Hepatic stellate cell (primary cell): ENCODE measurements around the gene NR1D2.

Experiments used
- DNase-seq: peaks from one replicate; pipeline ENCODE4 v3.0.0; 2011; ENCODE audit warnings: low spot score

NR1D2 gene

DNA sequence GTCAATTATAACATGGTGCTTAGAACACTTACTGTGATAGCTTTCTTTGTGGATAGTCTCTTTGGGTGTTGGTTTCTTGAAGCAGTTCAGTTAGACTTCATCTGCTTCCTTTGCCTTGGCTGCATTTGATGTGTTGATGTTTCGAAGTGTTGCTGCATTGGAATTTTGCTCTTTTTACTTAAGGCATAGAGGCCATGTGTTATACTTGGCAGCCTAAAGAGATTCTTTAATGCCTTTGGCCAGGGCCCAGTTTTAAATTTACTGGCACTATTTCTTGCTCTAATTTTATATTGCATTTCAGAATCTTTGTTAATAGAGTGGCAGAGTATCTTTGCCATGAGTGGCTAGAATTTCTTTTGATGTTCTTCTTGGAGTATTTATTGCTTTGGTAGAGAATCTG, 21.2 kb downstream of the NR1D2 start:
- DNase-seq: no peak

GRCh38 chr3:23968463-23969184, 23.5 kb downstream of the NR1D2 start:
- no peak for DNase-seq

GRCh38 chr3:23969393-23969792, 24.3 kb downstream of the NR1D2 start:
- no peak for DNase-seq

GRCh38 chr3:23971684-23972083, 26.6 kb downstream of the NR1D2 start:
- DNase-seq: no peak

DNA sequence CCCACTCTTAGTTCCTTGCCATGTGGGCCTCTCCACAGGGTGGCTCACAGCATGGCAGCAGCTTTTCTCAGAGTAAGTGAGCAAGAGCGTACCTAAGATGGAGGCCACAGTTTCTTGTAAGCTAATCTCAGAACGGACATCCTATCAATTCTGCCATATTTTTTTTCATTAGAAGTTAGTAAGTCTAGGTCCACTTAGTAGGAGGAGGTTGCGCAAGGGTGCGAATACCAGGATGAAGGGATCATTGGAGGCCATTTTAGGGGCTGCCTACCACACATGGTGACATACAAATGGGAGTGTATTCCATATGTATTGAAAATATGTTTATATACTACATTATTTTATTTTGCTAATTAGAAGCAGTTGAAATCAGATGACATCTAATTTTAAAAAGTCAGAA, 31.5 kb downstream of the NR1D2 start:
- DNase-seq: no peak

DNA sequence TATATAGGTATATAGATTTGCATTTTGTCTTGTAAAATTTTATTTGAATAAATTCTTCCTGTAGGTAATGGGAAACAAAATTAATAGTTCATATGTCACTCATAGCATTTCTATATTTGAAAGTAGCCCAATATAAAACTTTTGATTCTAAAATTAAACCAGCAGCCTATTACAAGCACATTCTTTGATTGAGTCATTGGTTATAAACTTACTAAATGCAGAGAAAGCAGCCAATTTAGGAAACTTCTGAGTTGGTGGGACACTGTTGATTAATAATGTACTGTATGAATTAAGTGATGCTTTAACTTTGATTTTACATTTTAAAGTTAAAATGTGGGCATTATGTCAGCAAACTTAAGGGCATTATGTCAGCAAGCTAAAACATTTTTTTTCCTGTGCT, 34.5 kb downstream of the NR1D2 start:
- peak; percentile 15 for DNase-seq

DNA sequence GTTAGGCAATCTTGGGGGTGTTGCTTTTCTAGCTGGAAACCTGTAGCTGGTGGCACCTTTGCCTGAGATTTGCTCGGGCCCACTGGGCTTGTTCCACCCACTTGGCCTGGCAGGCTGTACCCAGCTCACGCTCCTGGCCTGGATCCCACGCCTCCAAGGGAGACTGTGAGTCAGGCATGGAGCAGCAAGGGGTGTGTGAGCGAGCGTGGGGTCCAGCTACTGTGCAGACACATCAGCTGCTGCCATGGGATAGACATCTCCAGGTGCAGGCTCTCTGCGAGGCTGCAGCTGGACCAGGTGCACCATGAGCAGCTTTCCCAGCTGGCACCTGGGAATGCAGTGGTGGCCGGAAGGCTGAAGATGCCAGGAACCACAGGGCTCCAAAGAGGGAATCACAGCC, 36.0 kb downstream of the NR1D2 start:
- DNase-seq: no peak

DNA sequence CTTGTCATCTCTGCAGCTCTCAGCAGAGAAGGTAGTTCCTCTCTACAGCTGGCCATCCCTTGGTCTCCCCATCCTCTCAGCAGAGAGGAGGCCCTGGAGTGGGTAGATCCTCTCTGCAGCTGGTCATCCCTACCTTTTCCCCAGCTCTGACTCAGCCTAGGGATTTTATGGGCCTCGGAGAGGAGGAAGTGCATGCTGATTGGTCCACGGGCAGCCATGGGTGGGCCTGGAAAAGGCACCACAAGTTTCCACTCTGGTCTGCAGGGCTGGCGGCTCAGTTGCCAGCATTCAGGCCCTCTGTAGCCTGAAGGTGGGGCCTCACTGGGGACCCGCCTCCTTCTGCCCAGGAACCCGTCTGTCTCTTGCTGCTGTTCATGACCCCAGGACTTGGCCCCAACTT, 36.9 kb downstream of the NR1D2 start:
- no peak for DNase-seq

DNA sequence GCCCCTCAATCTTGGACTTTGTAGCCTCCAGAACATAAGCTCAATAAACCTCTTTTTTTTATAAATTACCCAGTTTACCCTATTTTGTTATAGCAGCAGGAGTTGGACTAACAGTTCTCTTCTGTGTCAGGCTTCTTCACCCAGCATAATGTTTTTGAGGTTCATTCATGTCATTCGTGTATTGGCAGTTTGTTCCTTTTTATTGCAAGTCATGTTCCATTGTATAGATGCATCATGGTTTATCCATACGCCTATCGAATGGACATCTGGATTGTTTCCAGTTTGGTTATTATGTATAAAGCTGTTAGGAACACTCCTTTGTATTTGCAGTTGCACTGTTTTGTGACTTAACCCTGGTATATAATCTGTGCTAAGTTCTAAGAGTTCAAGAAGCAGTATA, 39.8 kb downstream of the NR1D2 start:
- no peak for DNase-seq

- DNase-seq: no peak
Observed at GRCh38 chr3:23985747-23986544, 40.9 kb downstream of the NR1D2 start.

- DNase-seq: no peak
Observed at GRCh38 chr3:23987356-23987755, 42.3 kb downstream of the NR1D2 start.

DNA sequence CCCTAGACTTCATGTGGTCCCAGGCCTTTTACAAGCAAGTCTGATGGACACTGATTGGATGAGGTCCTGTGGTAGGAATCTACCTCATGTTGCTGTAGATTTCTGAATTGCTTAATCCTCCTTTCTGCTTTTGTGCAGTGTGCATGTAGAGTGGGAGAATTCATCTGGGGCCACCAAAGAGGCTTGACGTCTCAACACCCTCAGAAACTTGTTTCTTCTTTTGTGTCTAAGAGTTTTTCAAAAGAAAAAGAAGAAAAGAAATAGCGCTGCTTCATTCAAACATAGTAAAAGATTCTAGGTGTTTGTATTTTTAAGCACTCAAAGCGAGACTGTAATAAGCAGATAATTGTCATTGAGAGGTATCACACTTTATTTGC, 46.2 kb downstream of the NR1D2 start:
- no peak for DNase-seq

- DNase-seq: peak; percentile 17
Observed at GRCh38 chr3:23991683-23992628, 46.9 kb downstream of the NR1D2 start.

DNA sequence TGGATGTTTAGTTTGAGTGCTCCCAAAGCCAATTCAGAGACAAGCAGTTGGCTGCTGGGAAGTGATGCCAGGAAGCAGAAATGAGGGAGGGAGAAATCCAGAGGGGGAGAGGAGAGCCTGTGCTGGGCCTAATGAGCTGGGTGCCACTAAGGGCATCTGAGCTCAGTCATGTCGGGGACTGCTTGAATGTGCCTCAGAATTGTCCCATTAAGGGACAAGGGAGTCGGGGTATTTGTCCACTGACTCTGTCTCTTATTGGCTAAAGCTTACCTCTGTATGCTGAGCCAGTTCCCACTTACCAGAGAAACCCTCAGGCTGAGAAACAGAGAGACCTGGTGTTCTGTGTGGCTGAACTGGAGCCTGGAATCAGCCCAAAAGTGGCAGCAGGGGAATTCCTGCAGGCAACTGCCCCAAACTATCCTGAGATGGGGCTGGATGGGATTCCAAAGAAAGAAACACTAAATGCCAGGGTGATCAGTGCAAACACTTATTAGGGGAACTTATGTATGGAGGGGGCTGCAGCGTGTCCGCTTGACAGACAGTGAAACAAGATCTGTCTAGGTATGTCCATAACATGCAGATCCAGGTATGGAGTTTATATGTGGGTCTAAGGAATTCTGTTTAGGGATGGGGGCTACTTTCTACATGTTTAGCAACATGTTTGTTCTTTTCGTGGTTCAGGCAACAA, 48.6 kb downstream of the NR1D2 start:
- no peak for DNase-seq

GRCh38 chr3:23994244-23994569, 49.1 kb downstream of the NR1D2 start:
- no peak for DNase-seq

GRCh38 chr3:23995219-23995618, 50.1 kb downstream of the NR1D2 start:
- no peak for DNase-seq

DNA sequence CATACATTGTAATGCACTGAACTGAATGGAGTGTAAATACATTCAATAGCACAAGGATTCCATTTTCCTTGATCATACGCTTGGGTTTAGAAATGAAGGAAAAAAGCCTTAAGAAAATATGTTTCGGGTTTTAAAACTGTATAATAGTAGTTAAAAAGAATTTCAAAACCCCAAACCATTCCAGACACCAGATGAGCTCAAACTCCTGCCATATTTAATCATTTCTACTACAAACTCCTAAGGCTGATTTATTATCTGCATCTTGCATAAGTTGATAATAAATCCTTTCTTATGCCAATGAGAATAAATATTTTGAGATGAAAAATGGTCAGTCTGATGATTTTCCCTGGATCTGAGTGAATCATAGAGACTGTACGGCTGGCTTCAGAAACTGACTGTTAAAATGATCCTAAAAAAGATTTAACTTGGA, 51.0 kb downstream of the NR1D2 start:
- no peak for DNase-seq

- peak; percentile 29 for DNase-seq
Observed at GRCh38 chr3:23999012-23999641, 54.0 kb downstream of the NR1D2 start.

DNA sequence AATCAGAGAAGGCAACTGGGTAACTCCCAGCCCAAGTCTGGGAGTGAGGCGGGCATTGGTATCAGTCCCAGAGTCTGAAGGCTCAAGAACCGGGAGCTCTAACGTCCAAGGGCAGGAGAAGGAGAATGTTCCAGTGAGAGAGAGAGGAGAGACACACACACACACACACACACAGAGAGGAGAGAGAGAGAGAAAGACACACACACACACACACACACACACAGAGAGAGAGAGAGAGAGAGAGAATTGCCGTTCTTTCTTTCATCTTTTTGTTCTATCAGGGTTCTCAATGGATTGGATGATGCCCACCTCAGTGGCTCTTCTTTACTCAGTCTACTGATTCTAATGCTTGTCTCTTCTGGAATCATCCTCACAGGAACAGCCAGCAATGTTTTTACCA, 57.0 kb downstream of the NR1D2 start:
- no peak for DNase-seq

DNA sequence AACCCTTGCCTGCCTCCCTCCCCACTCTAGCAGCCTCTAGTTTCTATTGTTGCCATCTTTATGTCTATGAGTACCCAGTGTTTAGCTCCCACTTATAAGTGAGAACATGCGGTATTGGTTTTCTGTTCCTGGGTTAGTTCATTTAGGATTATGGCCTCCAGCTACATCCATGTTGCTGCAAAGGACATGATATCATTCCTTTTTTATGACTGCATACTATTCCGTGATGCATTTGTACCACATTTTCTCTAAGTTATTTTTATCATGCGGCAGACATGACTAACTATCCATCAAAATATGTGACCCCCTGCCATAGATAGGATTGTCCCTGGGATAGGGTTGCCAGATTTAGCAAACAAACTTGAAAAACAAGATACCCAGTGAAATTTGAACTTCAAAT, 58.4 kb downstream of the NR1D2 start:
- DNase-seq: no peak

DNA sequence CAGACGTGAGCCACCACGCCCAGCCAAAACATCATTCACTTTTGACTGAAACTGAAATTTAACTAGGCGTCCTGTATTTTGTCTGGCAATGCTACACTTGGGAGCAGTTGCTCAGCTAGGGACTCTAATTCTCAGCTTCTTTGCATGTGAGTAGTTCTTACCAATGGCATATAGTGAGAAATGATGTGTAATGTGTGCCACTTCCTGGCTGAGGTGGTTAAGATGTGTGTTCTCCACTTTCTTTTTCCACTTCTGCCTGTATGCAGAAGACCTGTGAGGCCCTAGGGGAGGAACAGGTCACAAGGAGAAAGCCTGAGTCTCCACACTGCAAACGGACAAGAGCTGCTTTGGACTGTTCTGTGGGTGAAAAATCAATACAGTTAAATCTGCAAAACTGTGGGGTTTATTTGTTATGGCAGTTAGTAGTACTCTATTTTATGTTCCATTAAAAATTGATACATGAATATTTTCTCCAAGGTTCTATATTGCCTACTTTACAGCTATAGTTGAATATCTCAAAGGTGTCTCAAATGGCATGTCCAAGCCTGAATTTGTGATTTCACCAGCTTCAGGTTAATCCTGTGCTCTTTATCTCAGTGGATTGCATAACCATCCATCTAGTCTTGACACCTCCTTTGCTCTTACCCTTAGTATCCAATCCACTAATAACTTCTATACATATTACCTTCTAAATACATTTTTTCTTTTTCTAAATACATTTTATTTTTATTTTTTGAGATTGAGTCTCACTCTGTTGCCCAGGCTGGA, 59.3 kb downstream of the NR1D2 start:
- no peak for DNase-seq
